ENCODE results near the gene BHLHE40. TPM values are rescaled to one million over a fixed set of nuclear protein-coding genes. Genes with fewer than 3 reads are reported as not detected.

BHLHE40 gene
- total RNA-seq, 2 experiments from 2014 or later: 208 to 225 TPM

DNA sequence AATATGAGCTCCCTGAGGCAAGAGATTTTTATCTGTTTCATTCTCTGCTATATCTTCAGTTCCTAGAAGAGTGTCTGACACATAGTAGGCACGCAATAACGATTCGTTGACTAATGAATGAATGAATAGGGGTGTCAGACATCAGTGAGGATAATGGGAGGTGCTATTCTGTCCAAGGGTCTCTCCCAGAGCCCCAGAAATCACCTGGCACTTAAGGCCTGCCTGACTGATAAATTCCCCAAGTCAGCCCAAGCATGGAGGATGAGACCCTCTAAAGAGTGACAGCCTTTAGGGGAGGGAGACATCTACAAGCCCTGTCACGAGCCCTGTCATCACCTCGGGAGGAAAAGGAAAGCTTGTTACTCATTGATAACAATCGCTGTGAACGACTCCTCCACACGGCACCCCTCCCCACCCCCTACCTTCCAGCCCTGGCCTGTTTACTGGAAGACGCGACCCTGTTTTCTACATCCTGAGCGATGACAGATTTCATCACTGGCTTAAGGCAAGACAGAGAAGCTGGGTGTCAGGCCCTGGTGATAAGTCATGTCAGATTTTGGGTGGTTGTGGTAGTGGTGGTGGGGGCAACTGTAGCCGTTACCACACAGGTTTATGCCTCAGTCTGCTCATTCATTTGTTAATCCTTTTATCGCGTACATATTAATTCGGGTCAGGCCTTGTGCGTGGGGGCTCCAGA lies 23.1 kb downstream of the BHLHE40 start:
- no peaks in the 10 kb centered on the region for H3K9me3 Mint-ChIP-seq
- H3K36me3 Mint-ChIP-seq: peaks cover 1% of the 10 kb centered on the region
- peaks cover 50% of the 10 kb centered on the region for H3K4me1 Mint-ChIP-seq
- no peaks in the 10 kb centered on the region for H3K27me3 Mint-ChIP-seq
- peak overlapping the region; percentile 53 for H3K4me3 Mint-ChIP-seq
- DNase-seq: no peak
- ATAC-seq (ENCODE audit: low read depth): peak; percentile 21
- POLR2A ChIA-PET: interaction anchor here (3.9 to 32.3 kb wide), 2 partner anchors 9 to 20 kb away, joined by 19 to 734 read pairs; partner anchors contain the start of gene BHLHE40
- peak overlapping the region; percentile 40 for H3K27ac Mint-ChIP-seq

DNA sequence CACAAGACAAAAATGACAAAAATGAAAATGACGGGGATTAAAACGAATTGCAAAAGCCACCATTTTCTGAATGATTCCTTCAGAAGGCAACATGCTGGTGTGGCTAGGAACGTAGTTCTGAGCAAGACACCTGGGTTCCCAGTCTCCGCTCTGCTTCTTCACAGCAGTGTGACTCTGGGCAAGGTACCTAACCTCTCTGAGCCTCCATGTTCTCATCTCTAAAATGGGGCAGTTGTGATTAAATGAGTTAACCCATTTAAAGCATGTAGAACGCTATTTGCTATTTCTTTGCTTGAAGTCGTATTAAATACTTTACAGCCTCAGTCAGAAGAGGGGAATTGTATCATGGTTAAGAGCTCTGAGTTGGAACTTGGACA lies 23.6 kb downstream of the BHLHE40 start:
- DNase-seq: no peak
- POLR2A ChIA-PET: interaction anchor here (3.9 to 32.3 kb wide), 2 partner anchors 9 to 20 kb away, joined by 19 to 734 read pairs; partner anchors contain the start of gene BHLHE40
- peak overlapping the region; percentile 40 for H3K27ac Mint-ChIP-seq
- H3K36me3 Mint-ChIP-seq: peaks cover 1% of the 10 kb centered on the region
- ATAC-seq (ENCODE audit: low read depth): no peak
- H3K27me3 Mint-ChIP-seq: no peaks in the 10 kb centered on the region
- H3K4me1 Mint-ChIP-seq: peaks cover 54% of the 10 kb centered on the region
- peak overlapping the region; percentile 53 for H3K4me3 Mint-ChIP-seq
- H3K9me3 Mint-ChIP-seq: no peaks in the 10 kb centered on the region

DNA sequence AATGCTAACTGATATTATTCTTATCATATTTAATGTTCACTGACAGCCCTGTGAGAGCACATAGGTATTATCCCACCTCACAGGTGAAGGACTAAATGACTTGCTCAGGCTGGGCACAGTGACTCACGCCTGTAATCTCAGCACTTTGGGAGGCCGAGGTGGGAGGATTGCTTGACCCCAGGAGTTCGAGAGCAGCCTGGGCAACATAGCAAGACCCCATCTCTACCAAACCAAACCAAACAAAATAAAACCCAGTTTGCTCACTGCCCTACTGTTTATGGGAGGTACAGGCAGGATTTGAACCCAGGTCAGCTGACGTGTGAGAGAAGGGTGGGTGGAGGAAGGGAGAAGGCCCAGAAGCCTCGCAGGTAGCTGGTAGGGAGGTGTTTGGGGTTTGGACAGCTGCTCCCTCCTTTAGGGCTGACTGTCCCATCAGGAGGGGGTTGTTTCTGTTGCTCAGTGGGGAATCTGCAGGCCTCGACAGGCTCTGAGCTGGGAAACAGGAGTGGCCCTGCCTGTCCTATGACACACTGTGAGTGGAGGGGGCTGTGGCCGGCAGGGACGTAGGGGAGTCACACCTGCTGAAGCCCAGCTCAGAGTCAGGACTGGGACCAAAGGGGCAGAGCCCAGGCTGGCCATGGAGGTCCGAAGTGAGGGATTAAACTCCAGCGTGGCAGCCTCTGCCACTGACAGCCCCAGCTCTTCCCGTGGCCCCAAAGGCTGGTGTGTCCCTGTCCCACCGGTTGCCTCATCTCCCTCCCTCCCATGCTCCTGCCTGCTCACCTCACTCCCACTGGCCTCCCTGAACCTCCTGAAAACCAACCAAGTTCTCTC lies 25.3 kb downstream of the BHLHE40 start:
- DNase-seq (no peak), ATAC-seq (ENCODE audit: low read depth) (no peak)
- Mint-ChIP-seq H3K4me1 (peaks cover 64% of the 10 kb centered on the region), H3K9me3 (no peaks in the 10 kb centered on the region), H3K36me3 (peaks cover 1% of the 10 kb centered on the region), H3K27ac (no peak overlapping the region), H3K27me3 (no peaks in the 10 kb centered on the region), H3K4me3 (no peak overlapping the region)
- POLR2A ChIA-PET: interaction anchor here (0.7 to 32.3 kb wide), 2 partner anchors 12 to 22 kb away, joined by 4 to 734 read pairs; partner anchors contain the start of gene BHLHE40

DNA sequence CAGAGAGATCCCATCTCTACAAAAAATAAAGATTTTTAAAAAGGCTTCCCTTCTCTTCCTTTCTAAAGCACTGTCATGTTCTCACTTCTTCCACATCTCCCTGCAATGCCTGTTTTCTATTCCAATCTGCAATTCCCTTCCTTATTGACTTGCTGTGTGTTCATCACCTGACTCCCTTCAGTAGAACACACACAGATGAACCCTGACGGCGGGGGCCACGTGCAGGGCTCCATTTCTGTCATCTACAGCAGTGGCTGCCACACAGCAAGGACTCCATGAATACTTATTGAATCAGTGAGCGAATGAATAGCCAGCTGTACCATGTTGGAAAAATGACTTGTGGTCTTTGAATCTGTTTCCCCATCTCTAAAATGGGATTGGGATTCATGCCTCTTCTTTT lies 26.1 kb downstream of the BHLHE40 start:
- Mint-ChIP-seq H3K27ac (peak overlapping the region; percentile 75), H3K4me1 (peaks cover 59% of the 10 kb centered on the region), H3K4me3 (no peak overlapping the region), H3K27me3 (no peaks in the 10 kb centered on the region), H3K36me3 (peaks cover 1% of the 10 kb centered on the region), H3K9me3 (no peaks in the 10 kb centered on the region)
- POLR2A ChIA-PET: interaction anchor here (32.3 kb wide), 1 partner anchor 23 kb away, joined by 734 read pairs; the partner anchor contains the start of gene BHLHE40
- DNase-seq (no peak), ATAC-seq (ENCODE audit: low read depth) (no peak)

DNA sequence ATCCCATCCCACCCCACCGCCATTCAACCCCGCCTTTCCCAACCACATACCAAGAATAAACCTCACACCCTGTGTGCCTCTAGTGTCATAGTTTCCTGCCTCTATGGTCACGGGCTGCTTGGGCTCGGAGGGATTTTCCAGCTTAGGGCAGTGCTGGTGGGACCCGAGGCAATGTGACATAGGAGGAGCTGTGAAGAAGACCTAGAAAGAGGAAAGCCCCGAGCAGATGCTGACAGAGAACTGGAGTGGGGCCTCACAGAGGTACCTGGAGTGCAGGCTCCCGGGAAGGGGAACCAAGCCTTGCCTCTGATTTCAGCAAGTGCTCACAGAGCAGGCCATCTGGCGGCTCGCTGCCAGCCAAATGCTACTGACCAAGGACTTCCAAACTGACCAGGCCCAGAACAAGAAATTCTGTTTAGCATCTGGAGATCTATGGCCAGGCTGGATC lies 27.5 kb downstream of the BHLHE40 start:
- peaks cover 66% of the 10 kb centered on the region for H3K4me1 Mint-ChIP-seq
- H3K4me3 Mint-ChIP-seq: peak overlapping the region; percentile 68
- POLR2A ChIA-PET: interaction anchor here (0.6 to 32.3 kb wide), 2 partner anchors 24 to 267 kb away, joined by 3 to 734 read pairs; partner anchors contain the start of gene BHLHE40
- no peaks in the 10 kb centered on the region for H3K9me3 Mint-ChIP-seq
- DNase-seq (no peak), ATAC-seq (ENCODE audit: low read depth) (peak; percentile 66)
- H3K36me3 Mint-ChIP-seq: peaks cover 1% of the 10 kb centered on the region
- H3K27me3 Mint-ChIP-seq: no peaks in the 10 kb centered on the region
- peak overlapping the region; percentile 80 for H3K27ac Mint-ChIP-seq

DNA sequence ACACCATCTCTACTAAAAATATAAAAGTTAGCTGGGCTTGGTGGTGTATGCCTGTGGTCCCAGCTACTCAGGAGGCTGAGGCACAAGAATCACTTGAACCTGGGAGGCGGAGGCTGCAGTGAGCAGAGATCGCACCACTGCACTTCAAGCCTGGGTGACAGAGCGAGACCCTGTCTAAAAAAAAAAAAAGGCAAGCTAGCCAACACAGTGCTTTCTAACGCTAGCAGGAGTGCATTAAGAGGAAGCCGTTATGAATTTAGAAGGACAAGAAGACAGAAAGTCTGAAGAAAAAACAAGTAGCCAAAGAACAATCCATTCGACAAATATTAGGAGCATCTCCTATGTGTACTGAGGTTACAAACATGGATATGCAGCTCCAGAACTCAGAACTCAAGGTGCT lies 28.6 kb downstream of the BHLHE40 start:
- H3K27ac Mint-ChIP-seq: peak overlapping the region; percentile 62
- POLR2A ChIA-PET: interaction anchor here (32.3 kb wide), 1 partner anchor 25 kb away, joined by 734 read pairs; the partner anchor contains the start of gene BHLHE40
- H3K36me3 Mint-ChIP-seq: peaks cover 1% of the 10 kb centered on the region
- DNase-seq (no peak), ATAC-seq (ENCODE audit: low read depth) (no peak)
- H3K9me3 Mint-ChIP-seq: no peaks in the 10 kb centered on the region
- peaks cover 65% of the 10 kb centered on the region for H3K4me1 Mint-ChIP-seq
- no peak overlapping the region for H3K4me3 Mint-ChIP-seq
- no peaks in the 10 kb centered on the region for H3K27me3 Mint-ChIP-seq

DNA sequence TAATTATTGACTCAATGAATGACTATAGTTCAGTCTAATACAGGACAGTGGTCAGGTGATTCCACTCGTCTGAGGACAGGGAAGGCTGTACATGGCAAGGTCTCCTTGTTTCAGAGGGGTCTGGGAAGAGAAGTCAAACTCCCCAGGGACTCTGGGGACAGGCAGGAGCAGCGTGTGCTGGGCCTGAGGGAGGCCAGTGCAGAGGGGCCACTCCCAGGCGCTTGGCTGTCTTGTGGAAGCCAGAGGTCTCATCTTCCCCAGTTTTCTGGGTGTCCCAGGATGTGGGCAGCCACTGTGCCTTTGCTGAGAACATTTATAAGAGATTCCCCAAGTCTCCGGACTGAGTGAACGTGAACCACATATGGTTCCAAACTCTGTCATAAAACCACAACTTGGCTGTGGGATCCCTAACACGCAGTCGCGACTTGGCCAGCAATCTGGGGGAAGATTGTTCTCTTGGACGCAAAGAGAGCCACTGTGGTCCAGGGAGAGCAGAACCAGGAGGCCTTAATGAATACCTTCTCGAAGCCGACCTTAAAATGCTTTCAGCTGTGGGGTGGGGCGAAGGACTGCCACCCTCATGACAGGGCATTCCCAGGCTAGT lies 30.4 kb downstream of the BHLHE40 start:
- H3K9me3 Mint-ChIP-seq: no peaks in the 10 kb centered on the region
- H3K4me1 Mint-ChIP-seq: peaks cover 74% of the 10 kb centered on the region
- H3K27me3 Mint-ChIP-seq: no peaks in the 10 kb centered on the region
- no peak for ATAC-seq (ENCODE audit: low read depth)
- DNase-seq: peak; percentile 15
- POLR2A ChIA-PET: interaction anchor here (1.4 to 32.3 kb wide), 2 partner anchors 13 to 27 kb away, joined by 3 to 734 read pairs; partner anchors contain the start of gene BHLHE40
- peaks cover 5% of the 10 kb centered on the region for H3K36me3 Mint-ChIP-seq
- H3K27ac Mint-ChIP-seq: no peak overlapping the region
- H3K4me3 Mint-ChIP-seq: no peak overlapping the region

DNA sequence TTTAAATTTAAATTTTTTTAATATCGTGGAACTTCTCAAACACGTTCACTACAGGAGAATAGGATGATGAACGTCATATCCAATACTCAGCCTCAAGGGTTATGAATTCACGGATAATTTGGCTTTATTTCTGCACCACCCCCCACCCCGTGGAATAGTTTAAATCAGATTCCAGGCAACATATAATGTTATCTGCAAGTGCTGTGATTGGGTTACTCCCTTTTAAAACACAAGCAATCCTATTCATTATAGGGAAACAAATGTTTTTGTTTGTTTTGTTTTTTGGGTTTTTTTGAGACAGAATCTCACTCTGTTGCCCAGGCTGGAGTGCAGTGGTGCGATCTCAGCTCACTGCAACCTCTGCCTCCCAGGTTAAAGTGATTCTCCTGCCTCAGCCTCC lies 30.9 kb downstream of the BHLHE40 start:
- Mint-ChIP-seq H3K36me3 (peaks cover 5% of the 10 kb centered on the region), H3K27ac (no peak overlapping the region), H3K27me3 (no peaks in the 10 kb centered on the region), H3K4me3 (no peak overlapping the region), H3K4me1 (peaks cover 74% of the 10 kb centered on the region), H3K9me3 (no peaks in the 10 kb centered on the region)
- POLR2A ChIA-PET: interaction anchor here (1.4 to 32.3 kb wide), 3 partner anchors 9 to 28 kb away, joined by 3 to 734 read pairs (median 19); partner anchors contain the start of gene BHLHE40
- ATAC-seq (ENCODE audit: low read depth): no peak
- no peak for DNase-seq

DNA sequence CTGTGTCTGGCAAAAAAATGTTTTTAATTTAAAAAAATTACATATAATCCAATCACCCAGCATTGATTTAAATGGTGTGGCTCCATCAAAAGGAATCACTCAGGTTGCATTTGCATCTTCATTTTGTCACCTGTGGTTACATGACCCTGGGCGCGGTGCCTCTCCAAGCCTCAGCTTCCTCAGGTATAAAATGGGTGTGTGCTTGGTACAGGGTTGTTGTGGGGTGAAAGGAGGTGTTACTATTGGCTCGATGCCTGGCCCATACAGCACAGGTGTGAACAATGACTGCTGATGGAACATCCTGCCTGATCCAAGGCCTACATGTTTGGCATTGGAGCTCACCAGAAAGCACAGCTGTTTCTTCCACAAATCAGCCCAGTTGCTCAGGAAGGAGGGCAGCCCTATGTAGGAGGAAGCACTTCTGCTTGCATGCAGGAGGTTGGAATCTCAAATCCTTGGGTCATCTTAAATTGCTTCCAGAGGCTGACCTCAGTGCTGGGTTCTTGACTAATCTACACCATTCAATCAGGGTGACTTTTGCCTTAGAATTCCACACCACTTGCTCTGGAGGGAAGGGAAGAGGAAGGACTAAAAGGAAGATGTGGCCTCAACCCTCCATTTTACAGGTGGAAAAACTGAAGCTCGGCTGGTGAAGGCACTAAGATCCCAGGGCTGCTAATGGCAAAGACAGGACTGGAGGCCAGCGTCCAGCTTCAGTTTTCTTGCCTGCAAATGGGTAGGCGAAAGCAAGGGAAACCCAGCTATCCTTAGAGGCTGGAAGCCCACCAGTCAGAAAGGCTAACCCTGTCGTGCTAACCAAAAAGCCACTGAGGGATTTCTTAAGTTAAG lies 31.7 kb downstream of the BHLHE40 start:
- Mint-ChIP-seq H3K4me3 (peak overlapping the region; percentile 75), H3K27ac (peak overlapping the region; percentile 95), H3K4me1 (peaks cover 73% of the 10 kb centered on the region), H3K27me3 (no peaks in the 10 kb centered on the region), H3K36me3 (peaks cover 4% of the 10 kb centered on the region), H3K9me3 (no peaks in the 10 kb centered on the region)
- ATAC-seq (ENCODE audit: low read depth): peak; percentile 25
- peak; percentile 63 for DNase-seq
- POLR2A ChIA-PET: interaction anchor here (0.9 to 32.3 kb wide), 12 partner anchors 9 to 189 kb away, joined by 3 to 734 read pairs (median 4); partner anchors contain the start of gene BHLHE40

DNA sequence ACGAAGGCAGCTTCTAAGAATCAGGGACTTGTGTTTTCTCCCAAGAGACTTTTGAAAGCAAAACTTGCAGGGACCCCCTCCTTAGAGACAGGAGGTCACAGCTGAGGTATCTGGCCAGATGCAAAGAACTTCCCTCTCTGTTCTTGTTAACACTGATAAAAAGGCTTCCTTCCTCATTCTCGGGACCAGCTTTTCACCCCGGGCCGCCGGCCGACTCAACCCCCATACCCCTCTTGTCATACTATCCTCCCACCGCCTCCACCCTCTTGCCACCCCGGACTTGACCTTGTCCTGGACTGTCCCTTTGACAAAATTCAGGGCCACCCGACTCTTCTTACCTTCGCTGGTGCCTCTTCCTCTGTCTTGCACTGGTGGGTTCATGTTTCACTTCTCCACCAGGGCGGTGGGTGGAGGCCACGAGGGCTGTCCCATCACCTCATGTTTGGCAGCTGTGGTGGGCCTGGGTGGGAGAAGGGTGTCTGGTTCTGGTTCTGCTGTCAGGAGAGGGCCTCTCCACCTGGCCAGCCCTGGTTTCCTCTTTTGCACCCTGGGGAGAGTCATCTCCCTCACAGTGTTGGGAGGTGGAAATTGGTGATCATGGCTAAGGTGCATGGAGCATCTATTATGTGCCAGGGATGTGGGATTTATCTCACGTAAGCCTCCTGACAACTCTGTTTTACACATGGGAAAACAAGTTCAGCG lies 32.5 kb downstream of the BHLHE40 start:
- H3K36me3 Mint-ChIP-seq: peaks cover 4% of the 10 kb centered on the region
- H3K4me3 Mint-ChIP-seq: peak overlapping the region; percentile 75
- H3K9me3 Mint-ChIP-seq: no peaks in the 10 kb centered on the region
- POLR2A ChIA-PET: interaction anchor here (0.9 to 32.3 kb wide), 14 partner anchors 8 to 190 kb away, joined by 3 to 734 read pairs (median 4); partner anchors contain the start of gene BHLHE40
- DNase-seq (peak; percentile 70), ATAC-seq (ENCODE audit: low read depth) (peak; percentile 67)
- H3K27ac Mint-ChIP-seq: peak overlapping the region; percentile 95
- no peaks in the 10 kb centered on the region for H3K27me3 Mint-ChIP-seq
- peaks cover 75% of the 10 kb centered on the region for H3K4me1 Mint-ChIP-seq

DNA sequence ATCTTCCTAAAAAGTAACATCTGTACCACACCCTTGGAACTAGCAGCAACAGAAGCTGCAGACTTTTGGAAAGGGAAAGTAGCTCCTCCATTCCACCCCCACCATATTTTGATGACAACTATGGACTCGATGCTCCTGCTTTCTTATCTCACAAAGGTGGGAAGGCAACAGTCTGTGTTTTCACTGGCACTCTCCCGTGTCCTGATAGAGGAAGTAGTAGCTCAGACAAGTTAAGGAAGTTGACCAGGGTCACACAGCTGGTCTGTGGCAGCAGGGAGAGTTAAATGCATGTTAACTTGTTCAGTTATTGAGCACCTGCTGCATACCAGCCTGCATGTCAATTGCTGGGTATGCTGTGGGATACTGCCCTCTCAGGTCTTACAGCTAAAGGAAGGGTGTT lies 33.1 kb downstream of the BHLHE40 start:
- POLR2A ChIA-PET: interaction anchor here (0.7 to 32.3 kb wide), 9 partner anchors 9 to 191 kb away, joined by 3 to 734 read pairs (median 5); partner anchors contain the start of gene BHLHE40
- Mint-ChIP-seq H3K9me3 (no peaks in the 10 kb centered on the region), H3K36me3 (peaks cover 4% of the 10 kb centered on the region), H3K4me1 (peaks cover 75% of the 10 kb centered on the region), H3K4me3 (peak overlapping the region; percentile 75), H3K27me3 (no peaks in the 10 kb centered on the region), H3K27ac (peak overlapping the region; percentile 95)
- no peak for ATAC-seq (ENCODE audit: low read depth)
- no peak for DNase-seq

Measured in activated naive CD8-positive, alpha-beta T cell treated with anti-CD3 and anti-CD28 coated beads, Interleukin-2, amount 10 ng/mL, durations not matched to agents 7 days and 5 days (primary cell).